GM10248 (cell line): ENCODE measurements around the gene ARHGAP26.

Experiments
- CTCF ChIA-PET: fragments of 300-600 bp; sonication (Branson Sonifier 250); formaldehyde crosslinking; extraction: SDS; loops from one replicate; lab custom pipeline; 2021; ENCODE audit warnings: antibody characterized with exemption; lab: Yijun Ruan, JAX
- POLR2A ChIA-PET: fragments of 350-650 bp; sonication (Branson Sonifier 250); formaldehyde crosslinking; extraction: SDS; loops from one replicate; lab custom pipeline; 2020; ENCODE audit warnings: antibody characterized with exemption; lab: Yijun Ruan, JAX
- DNase-seq: peaks from one replicate; pipeline ENCODE4 v3.0.0; 2012; ENCODE audit errors: extremely low spot score
- TF ChIP-seq, protein P1 (sequence below): IDR thresholded peaks from 2 replicates; pipeline ENCODE4 v1.5.1; 2012; ENCODE audit warnings: mild to moderate bottlenecking, low read depth; ENCODE audit errors: extremely low read depth, missing control alignments, control extremely low read depth

Gene ARHGAP26

DNA sequence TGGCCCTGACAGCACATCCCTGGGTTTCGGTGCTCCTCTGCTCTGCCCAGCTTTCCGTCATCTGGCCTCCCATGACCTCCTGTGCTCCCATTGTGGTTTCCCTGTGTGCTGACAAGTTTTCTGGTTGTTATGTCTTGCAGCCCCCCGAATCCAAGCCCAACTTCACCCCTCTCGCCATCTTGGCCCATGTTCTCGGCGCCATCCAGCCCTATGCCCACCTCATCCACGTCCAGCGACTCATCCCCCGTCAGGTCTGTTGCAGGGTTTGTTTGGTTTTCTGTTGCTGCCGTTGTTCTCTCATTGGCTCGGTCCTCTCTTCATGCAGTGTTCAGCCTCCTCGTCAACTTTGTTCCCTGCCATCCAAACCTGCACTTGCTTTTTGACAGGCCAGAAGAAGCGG, 436.9 kb downstream of the ARHGAP26 start:
- DNase-seq = no peak
- ChIA-PET CTCF (interaction anchor here (0.6 to 5.2 kb wide), 10 partner anchors 11 to 205 kb away, joined by 3 to 45 read pairs (median 4); partner anchors contain the start of gene NR3C1), POLR2A (interaction anchor here (1.0 to 1.3 kb wide), 2 partner anchors 24 to 47 kb away, joined by 4 to 5 read pairs; no protein-coding TSS in a partner anchor)
- TF ChIP-seq, protein P1, sequence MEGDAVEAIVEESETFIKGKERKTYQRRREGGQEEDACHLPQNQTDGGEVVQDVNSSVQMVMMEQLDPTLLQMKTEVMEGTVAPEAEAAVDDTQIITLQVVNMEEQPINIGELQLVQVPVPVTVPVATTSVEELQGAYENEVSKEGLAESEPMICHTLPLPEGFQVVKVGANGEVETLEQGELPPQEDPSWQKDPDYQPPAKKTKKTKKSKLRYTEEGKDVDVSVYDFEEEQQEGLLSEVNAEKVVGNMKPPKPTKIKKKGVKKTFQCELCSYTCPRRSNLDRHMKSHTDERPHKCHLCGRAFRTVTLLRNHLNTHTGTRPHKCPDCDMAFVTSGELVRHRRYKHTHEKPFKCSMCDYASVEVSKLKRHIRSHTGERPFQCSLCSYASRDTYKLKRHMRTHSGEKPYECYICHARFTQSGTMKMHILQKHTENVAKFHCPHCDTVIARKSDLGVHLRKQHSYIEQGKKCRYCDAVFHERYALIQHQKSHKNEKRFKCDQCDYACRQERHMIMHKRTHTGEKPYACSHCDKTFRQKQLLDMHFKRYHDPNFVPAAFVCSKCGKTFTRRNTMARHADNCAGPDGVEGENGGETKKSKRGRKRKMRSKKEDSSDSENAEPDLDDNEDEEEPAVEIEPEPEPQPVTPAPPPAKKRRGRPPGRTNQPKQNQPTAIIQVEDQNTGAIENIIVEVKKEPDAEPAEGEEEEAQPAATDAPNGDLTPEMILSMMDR = no peak

DNA sequence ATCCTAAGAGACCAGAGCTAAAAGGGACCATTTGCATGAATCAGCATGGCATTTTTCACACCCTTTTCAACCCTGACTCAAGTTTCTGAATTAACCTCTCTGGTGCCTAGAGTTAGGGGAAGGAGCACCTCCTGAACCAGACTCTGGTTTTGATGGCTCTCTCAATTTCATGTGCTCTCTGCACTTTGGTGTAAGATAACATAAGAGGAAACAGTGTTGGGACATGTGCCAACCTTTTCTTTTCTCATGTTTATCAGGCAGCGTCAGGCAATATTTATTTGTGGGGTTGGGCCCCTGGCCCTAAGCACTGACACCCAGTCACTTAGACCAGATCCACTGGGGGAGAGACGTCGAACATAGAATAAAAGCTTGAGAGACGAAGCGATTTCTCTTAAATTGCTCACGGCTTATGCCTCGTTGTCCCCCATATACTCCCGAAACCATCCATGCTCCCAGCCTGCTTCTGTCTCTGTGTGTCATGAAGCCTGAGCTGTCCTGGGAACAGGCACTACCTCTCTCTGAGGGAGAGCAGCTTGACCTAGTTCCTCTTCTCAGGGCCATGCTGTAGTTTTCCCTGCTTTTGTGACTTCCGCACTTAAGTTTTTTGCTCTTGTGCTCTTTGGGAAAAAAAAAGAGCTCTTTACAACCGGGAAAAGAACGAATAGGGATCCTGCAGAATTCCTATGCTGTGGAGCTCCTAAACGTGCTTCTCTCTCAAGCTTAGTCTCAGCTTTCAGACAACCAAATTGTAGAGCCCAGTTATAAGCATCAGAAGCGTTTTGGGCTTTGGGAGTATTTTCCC, 437.6 kb downstream of the ARHGAP26 start:
- POLR2A ChIA-PET = no interaction called here
- no peak for DNase-seq
- TF ChIP-seq, protein P1 = no peak
- CTCF ChIA-PET = interaction anchor here (0.6 to 5.2 kb wide), 13 partner anchors 11 to 205 kb away, joined by 3 to 45 read pairs (median 4); partner anchors contain the start of gene NR3C1

DNA sequence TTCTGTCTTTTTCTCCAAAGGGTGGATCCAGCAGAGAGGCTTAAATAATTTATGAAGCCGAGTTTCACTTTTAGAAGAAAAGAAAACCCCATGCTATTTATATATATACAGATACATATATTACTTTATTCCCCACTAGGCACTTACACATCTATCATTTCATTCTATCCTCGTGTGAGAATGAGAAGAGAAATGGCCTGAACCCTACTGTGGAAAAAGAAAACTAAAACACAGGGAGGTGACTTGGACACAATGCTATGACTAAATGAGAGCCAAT, 438.1 kb downstream of the ARHGAP26 start:
- DNase-seq = no peak
- POLR2A ChIA-PET = no interaction called here
- TF ChIP-seq, protein P1 = no peak
- CTCF ChIA-PET = interaction anchor here (0.8 to 5.2 kb wide), 9 partner anchors 10 to 42 kb away, joined by 3 to 45 read pairs (median 4); no protein-coding TSS in a partner anchor

DNA sequence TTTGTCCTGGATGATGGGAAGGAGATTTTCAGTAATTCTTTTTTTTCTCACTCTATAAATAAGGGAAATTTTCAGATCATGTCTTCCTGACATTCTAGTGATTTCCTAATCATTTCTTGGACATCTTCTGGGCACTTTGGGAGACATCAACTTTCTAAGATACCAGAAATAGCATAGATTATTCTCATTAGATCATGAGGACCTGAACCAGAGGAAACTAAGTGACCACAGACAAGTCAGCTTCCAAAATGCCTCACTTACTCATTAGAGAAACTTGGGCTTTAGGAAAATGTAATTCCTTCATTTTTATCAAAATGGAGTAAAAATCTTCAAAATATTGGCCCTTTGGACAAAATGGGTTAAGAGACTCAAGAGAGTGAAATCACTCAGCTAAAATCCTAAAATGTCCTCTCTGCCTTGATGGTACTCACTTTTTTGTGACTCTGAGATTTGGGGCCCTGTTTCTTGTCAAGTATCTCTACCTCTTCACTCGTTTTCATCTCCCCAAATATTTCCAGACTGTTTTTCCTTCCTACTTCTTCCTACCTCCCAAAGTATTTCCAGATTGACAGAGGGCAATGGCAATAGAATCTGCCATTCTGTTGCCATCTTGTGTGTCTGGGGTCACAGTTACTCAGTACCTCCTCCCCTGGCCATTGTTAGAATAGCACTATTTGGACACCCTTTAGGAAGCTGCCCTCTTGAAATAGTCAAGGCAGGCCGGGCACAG, 438.8 kb downstream of the ARHGAP26 start:
- ChIA-PET CTCF (interaction anchor here (1.1 to 5.2 kb wide), 13 partner anchors 9 to 82 kb away, joined by 3 to 45 read pairs (median 5); no protein-coding TSS in a partner anchor), POLR2A (no interaction called here)
- no peak for DNase-seq

DNA sequence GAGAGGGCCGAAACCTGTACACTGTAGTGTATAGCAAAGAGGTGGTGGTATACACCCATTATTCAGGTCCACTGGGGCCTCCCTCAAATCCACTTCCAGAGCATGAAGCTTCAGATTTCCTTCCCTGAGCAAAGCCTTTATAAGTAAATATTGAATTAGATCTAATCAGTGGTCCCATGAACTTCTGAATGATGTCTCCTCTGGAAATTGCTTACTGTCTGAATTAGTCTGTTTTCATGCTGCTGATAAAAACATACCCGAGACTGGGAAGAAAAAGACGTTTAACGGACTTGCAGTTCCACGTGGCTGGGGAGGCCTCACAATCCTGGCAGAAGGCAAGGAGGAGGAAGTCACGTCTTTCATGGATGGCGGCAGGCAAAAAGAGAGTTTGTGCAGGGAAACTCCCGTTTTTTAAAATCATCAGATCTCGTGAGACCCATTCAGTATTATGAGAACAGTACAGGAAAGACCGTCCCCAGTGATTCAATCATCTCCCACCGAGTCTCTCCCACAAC, 439.8 kb downstream of the ARHGAP26 start:
- no peak for DNase-seq
- TF ChIP-seq, protein P1 = no peak
- ChIA-PET POLR2A (no interaction called here), CTCF (interaction anchor here (1.1 to 5.2 kb wide), 7 partner anchors 8 to 83 kb away, joined by 4 to 45 read pairs (median 5); no protein-coding TSS in a partner anchor)

More for the DNA sequence above, 438.8 kb downstream of the ARHGAP26 start:
- TF ChIP-seq, protein P1 = peak; percentile 17

DNA sequence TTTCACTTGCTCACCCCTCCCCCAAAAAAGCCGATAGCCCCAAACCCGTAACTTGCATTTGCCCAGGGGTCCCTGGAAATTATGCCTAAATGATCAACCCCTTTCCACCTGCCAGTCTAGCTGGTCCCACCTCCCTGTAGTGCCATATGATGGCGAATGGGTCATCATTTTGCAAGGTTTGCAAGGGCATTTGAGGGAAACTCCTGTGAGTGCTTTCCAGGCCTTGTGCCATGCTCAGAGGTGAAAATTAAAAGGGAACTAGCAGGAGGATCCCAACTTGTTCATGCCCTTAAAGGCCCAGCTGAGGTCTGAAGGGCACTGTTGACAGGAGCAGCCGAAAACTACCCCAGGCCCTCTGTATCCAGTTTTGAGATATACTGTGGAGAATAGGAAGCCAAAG, 440.4 kb downstream of the ARHGAP26 start:
- CTCF ChIA-PET = interaction anchor here (0.7 to 3.2 kb wide), 4 partner anchors 9 to 22 kb away, joined by 3 to 11 read pairs (median 6); no protein-coding TSS in a partner anchor
- POLR2A ChIA-PET = no interaction called here
- no peak for DNase-seq
- TF ChIP-seq, protein P1 = no peak
